Glutamatergic neuron (in vitro differentiated cells): ENCODE measurements around the gene MAGED2. TPM values are rescaled to one million over a fixed set of nuclear protein-coding genes. Genes with fewer than 3 reads are reported as not detected.

ENCODE experiments used
- DNase-seq: peaks from one replicate; pipeline ENCODE4 v3.0.0; 2022
- H3K27ac Mint-ChIP-seq: one replicate; pipeline ENCODE4 v1.8.0; 2020; ENCODE audit warnings: mild to moderate bottlenecking, mixed read lengths, inconsistent platforms; ENCODE audit not compliant: unreplicated experiment
- H3K27me3 Mint-ChIP-seq: one replicate; pipeline ENCODE4 v1.8.0; 2020; ENCODE audit warnings: mild to moderate bottlenecking, moderate library complexity, mixed read lengths, inconsistent platforms; ENCODE audit not compliant: unreplicated experiment
- H3K36me3 Mint-ChIP-seq: one replicate; pipeline ENCODE4 v1.8.0; 2020; ENCODE audit warnings: mild to moderate bottlenecking, mixed read lengths, inconsistent platforms; ENCODE audit not compliant: unreplicated experiment
- H3K4me1 Mint-ChIP-seq: one replicate; pipeline ENCODE4 v1.8.0; 2020; ENCODE audit warnings: mild to moderate bottlenecking, low read depth, mixed read lengths, inconsistent platforms; ENCODE audit not compliant: unreplicated experiment
- H3K4me3 Mint-ChIP-seq: one replicate; pipeline ENCODE4 v1.8.0; 2020; ENCODE audit warnings: mild to moderate bottlenecking, mixed read lengths, inconsistent platforms; ENCODE audit not compliant: unreplicated experiment
- H3K9me3 Mint-ChIP-seq: one replicate; pipeline ENCODE4 v1.8.0; 2020; ENCODE audit warnings: mild to moderate bottlenecking, moderate library complexity, mixed read lengths, inconsistent platforms; ENCODE audit not compliant: unreplicated experiment
- CTCF ChIP-seq: fragments of 200-600 bp; sonication (generic); IDR thresholded peaks from one replicate; pipeline ENCODE4 v1.5.0; 2021; ENCODE audit not compliant: partially characterized antibody, unreplicated experiment
- total RNA-seq: library from RNA; stranded (reverse); fragmentation: NEBNext Ultra II Directional; extraction: Animal tissue kit (Norgen Biotek cat#: 25700); gene quantifications from one replicate; pipeline ENCODE4 v1.2.1, GENCODE V29; 2021; ENCODE audit not compliant: unreplicated experiment

MAGED2 gene
- total RNA-seq, 1 donor from 2014 or later = 308 TPM

GRCh38 chrX:54808605-54809483 lies 1.3 kb downstream of the MAGED2 start:
- peak overlapping the region; percentile 96 for H3K4me3 Mint-ChIP-seq
- H3K27me3 Mint-ChIP-seq = peaks cover 8% of the 10 kb centered on the region
- no peak for TF ChIP-seq CTCF
- peak; percentile 95 for DNase-seq
- H3K27ac Mint-ChIP-seq = peak overlapping the region; percentile 99
- H3K4me1 Mint-ChIP-seq = peaks cover 2% of the 10 kb centered on the region
- peaks cover 3% of the 10 kb centered on the region for H3K9me3 Mint-ChIP-seq
- no peaks in the 10 kb centered on the region for H3K36me3 Mint-ChIP-seq

DNA sequence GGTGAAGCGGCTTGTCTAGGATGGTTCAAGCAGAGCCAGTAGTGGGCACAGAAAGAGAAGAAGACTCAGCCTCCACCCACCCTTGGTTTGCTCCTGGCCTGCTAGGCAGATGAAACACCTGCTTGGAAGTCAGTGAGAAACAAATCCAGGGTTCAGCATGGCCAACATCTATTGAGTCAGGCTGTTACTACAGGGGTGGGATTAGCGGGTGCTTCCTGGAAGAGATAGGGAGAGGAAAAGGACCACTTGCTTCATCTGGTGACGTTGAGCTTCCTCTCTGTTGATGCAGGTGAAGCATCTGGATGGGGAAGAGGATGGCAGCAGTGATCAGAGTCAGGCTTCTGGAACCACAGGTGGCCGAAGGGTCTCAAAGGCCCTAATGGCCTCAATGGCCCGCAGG lies 3.0 kb downstream of the MAGED2 start:
- H3K36me3 Mint-ChIP-seq = no peaks in the 10 kb centered on the region
- TF ChIP-seq CTCF = no peak
- no peak overlapping the region for H3K27ac Mint-ChIP-seq
- peaks cover 8% of the 10 kb centered on the region for H3K27me3 Mint-ChIP-seq
- H3K4me3 Mint-ChIP-seq = peak overlapping the region; percentile 96
- no peak for DNase-seq
- peaks cover 2% of the 10 kb centered on the region for H3K4me1 Mint-ChIP-seq
- H3K9me3 Mint-ChIP-seq = peaks cover 3% of the 10 kb centered on the region

DNA sequence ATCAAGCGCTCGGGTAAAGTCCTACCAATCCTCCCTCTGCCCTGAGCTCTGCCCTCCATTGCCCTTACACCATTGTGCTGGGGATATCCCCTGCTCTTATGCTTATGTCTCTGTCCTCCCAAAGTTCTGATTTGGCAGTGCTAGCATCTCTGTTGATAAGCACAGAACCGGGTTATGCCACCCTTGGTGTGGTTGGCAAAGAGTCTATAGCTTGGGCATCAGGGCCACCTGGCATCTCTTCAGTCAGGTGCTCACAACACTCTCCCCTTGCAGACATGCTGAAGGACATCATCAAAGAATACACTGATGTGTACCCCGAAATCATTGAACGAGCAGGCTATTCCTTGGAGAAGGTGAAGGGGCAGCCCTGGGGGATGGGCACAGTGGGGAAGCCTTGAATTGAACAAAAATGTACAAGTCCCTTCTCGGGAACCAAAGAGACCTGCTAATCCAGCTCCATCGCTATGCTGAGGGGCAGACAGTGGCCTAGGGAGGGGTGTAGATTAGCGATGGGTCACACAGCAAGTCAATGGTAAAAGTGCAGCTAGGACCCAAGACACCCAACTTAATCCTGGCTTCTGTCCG lies 3.8 kb downstream of the MAGED2 start:
- peaks cover 7% of the 10 kb centered on the region for H3K36me3 Mint-ChIP-seq
- H3K4me1 Mint-ChIP-seq = peaks cover 2% of the 10 kb centered on the region

DNA sequence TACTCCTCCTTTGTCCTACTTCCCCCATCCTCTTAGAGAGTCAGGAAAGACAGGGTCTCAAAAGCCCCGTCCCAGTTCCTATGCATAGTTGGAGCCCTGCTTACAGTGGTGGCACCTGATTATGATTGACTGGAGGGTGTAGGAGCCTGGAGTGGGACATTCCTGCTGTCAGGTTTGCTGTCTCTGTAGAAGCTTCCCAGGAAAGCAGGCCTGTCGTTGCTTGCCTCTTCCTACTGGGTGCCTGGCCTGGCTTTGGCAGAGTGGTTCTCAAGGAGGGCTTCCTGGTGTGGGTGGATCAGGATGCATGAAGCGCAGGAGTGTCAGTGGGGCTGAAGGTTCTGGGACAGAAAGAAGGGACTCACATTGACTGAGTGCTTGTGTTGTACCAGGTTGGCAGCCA lies 4.8 kb downstream of the MAGED2 start:
- TF ChIP-seq CTCF = no peak
- peaks cover 10% of the 10 kb centered on the region for H3K9me3 Mint-ChIP-seq
- peaks cover 7% of the 10 kb centered on the region for H3K36me3 Mint-ChIP-seq
- no peak overlapping the region for H3K4me3 Mint-ChIP-seq
- H3K4me1 Mint-ChIP-seq = peaks cover 2% of the 10 kb centered on the region
- H3K27ac Mint-ChIP-seq = no peak overlapping the region
- no peak for DNase-seq
- H3K27me3 Mint-ChIP-seq = peaks cover 11% of the 10 kb centered on the region

More for the DNA sequence above, 3.8 kb downstream of the MAGED2 start:
- no peak for DNase-seq
- TF ChIP-seq CTCF = no peak
- H3K4me3 Mint-ChIP-seq = peak overlapping the region; percentile 20
- peaks cover 10% of the 10 kb centered on the region for H3K27me3 Mint-ChIP-seq
- H3K27ac Mint-ChIP-seq = no peak overlapping the region
- peaks cover 7% of the 10 kb centered on the region for H3K9me3 Mint-ChIP-seq
